ENCODE data around the gene KPNA1.

KPNA1 gene

DNA sequence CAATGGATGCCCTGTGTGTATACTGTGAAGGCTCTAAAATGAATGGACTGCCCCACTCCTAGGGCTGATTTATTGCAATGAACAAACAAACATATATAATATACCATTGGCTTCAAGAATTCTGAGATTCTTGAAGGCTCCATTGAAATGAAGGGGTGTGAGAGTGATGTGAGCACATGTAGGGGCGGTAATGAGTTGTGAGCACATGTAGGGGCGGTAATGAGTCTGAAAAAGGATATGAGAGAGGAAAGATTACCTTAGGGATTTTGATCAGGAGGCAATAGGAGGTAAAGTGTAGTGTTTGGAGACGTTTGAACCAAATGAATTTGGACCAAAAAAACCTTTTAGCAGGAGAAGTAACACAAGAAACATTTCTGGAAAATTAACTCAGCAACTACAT, 127.0 kb downstream of the KPNA1 start:
- Histone ChIP-seq H3K4me3 (ENCODE audit: extremely low read depth, insufficient read depth, low read length, poor library complexity, severe bottlenecking) (no peak overlapping the region), H3K9me3 (ENCODE audit: control insufficient read depth, low read length) (no peaks in the 10 kb centered on the region), H3K36me3 (ENCODE audit: control insufficient read depth, insufficient read depth, low read length) (no peaks in the 10 kb centered on the region), H3K4me1 (ENCODE audit: control insufficient read depth, insufficient read depth, low read length, poor library complexity, severe bottlenecking) (no peaks in the 10 kb centered on the region), H3K27ac (ENCODE audit: low read depth, low read length, severe bottlenecking) (no peak overlapping the region)
- whole genome bisulfite sequencing, 2 experiments (ENCODE audit: insufficient coverage in 2 of 2) = 78 to 83% methylated on average over 2 of the region's 3 CpGs

DNA sequence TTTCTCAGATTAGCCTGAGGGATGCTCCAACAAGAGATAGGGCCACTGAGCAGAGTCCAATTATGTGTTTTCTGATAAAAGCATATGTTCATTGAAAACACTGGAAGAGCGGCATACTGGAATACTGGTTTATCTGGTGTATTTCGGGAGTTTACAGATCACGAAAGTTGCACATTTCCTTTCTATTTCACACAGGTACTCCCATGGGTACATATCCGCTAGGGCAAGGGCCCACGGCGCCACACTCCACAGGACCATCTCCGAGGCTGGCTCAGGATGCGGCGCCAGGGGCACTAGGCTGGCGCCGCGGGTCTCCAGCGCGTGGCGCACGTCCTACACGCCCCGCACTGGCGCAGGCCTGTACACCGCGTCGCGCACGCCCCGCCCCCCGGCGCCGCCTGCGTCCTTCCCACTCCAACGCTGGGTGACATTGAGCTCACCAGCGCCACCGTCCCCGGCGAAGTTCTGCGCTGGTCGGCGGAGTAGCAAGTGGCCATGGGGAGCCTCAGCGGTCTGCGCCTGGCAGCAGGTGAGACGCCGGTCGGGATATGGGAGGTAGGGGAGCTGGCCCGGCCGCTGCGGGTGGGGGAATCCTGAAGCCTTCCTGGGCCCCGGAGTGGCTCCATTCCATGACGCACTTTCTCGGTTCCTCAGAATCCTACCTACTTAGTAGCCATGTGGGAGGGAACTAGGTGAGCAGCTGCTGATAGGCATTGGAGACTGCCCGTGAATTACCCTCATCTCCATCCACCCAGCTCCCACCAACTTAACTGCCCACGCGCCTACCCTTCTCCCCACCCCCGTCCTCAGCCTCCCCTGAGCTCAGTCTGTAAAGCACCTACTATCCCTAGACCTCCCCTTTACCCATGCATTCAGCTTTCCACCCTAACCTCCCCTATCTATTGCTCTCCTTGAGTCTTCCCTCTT, 130.7 kb downstream of the KPNA1 start, which contains the start of gene FAM162A:
FAM162A (plus strand) TSS at position 412 of the 927 bp plus-strand sequence; CDS start at position 496, 84 bp downstream.
- H3K27ac ChIP-seq (ENCODE audit: low read depth, low read length, severe bottlenecking) = peak within 1 kb of the TSS; percentile 72
- no peaks in the 10 kb centered on the region for H3K9me3 ChIP-seq (ENCODE audit: control insufficient read depth, low read length)
- peaks cover 6% of the 10 kb centered on the region for H3K4me1 ChIP-seq (ENCODE audit: control insufficient read depth, insufficient read depth, low read length, poor library complexity, severe bottlenecking)
- H3K4me3 ChIP-seq (ENCODE audit: extremely low read depth, insufficient read depth, low read length, poor library complexity, severe bottlenecking) = peak within 1 kb of the TSS; percentile 74
- WGBS, 2 experiments (ENCODE audit: insufficient coverage in 2 of 2) = 2 to 4% methylated on average over 19 to 29 of the region's 52 CpGs
- peaks cover 10% of the 10 kb centered on the region for H3K36me3 ChIP-seq (ENCODE audit: control insufficient read depth, insufficient read depth, low read length)

DNA sequence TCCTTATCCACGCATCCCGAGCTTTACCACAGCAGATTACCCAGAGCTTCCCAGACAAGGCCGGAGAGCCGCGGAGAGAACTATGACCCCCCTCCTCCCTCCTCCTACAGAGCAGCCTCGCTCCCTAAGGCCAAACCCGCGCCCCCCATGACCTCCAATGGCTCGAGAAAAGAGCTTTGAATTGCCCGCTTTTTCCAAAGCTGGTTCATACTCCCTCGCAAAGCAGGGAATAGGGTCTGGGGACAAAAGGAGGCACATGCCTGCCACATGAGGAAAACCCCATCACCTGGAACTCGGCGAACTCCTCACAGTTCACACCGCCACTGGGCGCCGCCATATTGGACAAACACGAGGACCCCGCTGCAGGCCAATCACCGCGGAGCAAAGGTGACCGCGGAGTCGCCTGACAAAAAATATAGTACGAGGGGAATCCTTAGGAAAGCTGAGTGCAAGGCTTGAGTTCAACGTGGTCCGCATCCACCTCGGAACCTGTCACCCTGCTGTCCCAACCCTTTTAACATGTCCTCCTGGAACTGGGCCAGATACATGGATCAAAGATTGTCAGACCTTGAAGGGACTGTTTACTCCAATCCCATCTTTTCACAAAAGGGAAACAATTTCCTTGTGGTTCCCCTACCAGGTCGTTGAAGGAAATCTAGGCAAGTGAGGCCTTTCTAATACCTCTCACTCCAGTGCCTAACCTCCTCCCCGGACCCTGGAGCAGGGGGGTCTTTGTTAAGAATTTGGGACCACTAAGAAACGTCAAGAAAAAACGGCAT, 131.7 kb downstream of the KPNA1 start, which contains the start of gene MIX23:
MIX23 (minus strand) TSS at position 344 of the 779 bp plus-strand sequence; CDS start at position 337, 7 bp downstream.
- H3K36me3 ChIP-seq (ENCODE audit: control insufficient read depth, insufficient read depth, low read length) = peaks cover 10% of the 10 kb centered on the region
- peak within 1 kb of the TSS; percentile 72 for H3K27ac ChIP-seq (ENCODE audit: low read depth, low read length, severe bottlenecking)
- no peaks in the 10 kb centered on the region for H3K9me3 ChIP-seq (ENCODE audit: control insufficient read depth, low read length)
- whole genome bisulfite sequencing, 2 experiments (ENCODE audit: insufficient coverage in 2 of 2) = 1 to 3% methylated on average over 19 to 21 of the region's 31 CpGs
- peak within 1 kb of the TSS; percentile 74 for H3K4me3 ChIP-seq (ENCODE audit: extremely low read depth, insufficient read depth, low read length, poor library complexity, severe bottlenecking)
- peaks cover 6% of the 10 kb centered on the region for H3K4me1 ChIP-seq (ENCODE audit: control insufficient read depth, insufficient read depth, low read length, poor library complexity, severe bottlenecking)

DNA sequence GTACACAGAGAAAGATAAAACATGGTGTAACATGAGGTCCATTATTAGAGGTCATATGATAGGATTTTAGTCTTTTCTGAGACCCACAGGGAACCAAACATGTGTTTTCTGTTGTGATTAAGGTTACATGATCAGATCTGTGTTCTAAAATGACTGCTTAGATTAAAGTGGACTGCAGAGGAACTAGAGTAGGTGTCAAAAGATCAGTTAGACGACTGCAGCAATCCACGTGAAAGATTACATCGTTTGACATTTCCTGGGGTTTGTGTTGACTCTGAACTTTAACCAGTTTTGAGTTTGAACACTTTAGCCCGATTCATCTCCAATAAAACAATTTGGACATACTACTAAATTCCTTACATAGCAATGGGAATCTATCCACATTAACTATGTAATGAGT, 136.8 kb downstream of the KPNA1 start:
- Histone ChIP-seq H3K27ac (ENCODE audit: low read depth, low read length, severe bottlenecking) (no peak overlapping the region), H3K9me3 (ENCODE audit: control insufficient read depth, low read length) (no peaks in the 10 kb centered on the region), H3K4me3 (ENCODE audit: extremely low read depth, insufficient read depth, low read length, poor library complexity, severe bottlenecking) (no peak overlapping the region), H3K36me3 (ENCODE audit: control insufficient read depth, insufficient read depth, low read length) (peaks cover 17% of the 10 kb centered on the region), H3K4me1 (ENCODE audit: control insufficient read depth, insufficient read depth, low read length, poor library complexity, severe bottlenecking) (peaks cover 6% of the 10 kb centered on the region)
- 93 to 100% methylated on average over 3 of the region's 4 CpGs for WGBS, 2 experiments (ENCODE audit: insufficient coverage in 2 of 2)

DNA sequence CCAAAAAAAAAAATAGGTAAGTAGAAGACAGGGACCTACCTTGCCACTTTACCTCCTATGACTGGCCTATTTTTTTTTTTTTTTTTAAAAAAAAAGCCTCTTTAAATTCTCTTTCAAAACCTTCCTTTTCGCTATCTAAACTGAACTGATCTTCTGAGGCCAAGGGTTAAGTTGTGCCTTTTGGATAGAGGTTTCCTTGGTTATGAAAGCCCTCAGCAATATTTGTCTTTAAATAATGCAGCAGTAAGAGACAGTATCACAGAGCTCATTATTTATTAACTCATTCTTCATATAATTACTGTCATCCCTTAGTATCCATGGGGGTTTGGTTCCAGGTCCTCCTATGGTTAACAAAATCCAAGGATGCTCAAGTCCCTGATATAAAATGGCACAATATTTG, 140.7 kb downstream of the KPNA1 start:
- no peak overlapping the region for H3K4me3 ChIP-seq (ENCODE audit: extremely low read depth, insufficient read depth, low read length, poor library complexity, severe bottlenecking)
- WGBS, 2 experiments (ENCODE audit: insufficient coverage in 2 of 2) = no CpG with 5 or more reads among the region's 1 CpG

More for the DNA sequence above, 140.7 kb downstream of the KPNA1 start:
- peaks cover 26% of the 10 kb centered on the region for H3K36me3 ChIP-seq (ENCODE audit: control insufficient read depth, insufficient read depth, low read length)
- no peaks in the 10 kb centered on the region for H3K9me3 ChIP-seq (ENCODE audit: control insufficient read depth, low read length)
- H3K4me1 ChIP-seq (ENCODE audit: control insufficient read depth, insufficient read depth, low read length, poor library complexity, severe bottlenecking) = no peaks in the 10 kb centered on the region
- H3K27ac ChIP-seq (ENCODE audit: low read depth, low read length, severe bottlenecking) = no peak overlapping the region

Data from mesodermal cell (in vitro differentiated cells).